ENCODE data around the gene COX8C. TPM values are rescaled to one million over a fixed set of nuclear protein-coding genes. Genes with fewer than 3 reads are reported as not detected.

Gene COX8C
- polyA plus RNA-seq, 1 of the 3 experiments (the other 2 are of a cell fraction) = not detected

DNA sequence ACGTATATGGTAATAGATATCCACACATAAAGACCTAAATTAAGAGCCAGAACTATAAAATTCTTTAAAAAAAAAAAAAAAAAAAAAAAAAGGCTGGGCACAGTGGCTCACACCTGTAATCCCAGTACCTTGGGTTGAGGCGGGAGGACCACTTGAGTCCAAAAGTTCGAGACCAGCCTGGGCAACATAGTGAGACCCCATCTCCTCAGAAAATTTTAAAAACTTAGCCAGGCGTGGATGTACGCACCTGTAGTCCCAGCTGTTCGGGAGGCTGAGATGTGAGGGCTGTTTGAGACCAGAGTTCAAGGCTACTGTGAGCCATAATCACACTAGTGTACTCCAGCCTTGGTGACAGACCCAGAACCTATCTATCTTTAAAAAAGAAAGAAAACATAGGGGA is 18.4 kb upstream of the COX8C start:
- H3K36me3 ChIP-seq (replicated peaks in 1 of 2; ENCODE audit: control insufficient read depth in 1 of 2, insufficient read depth in 2 of 2, low read length in 1 of 2) = peaks cover 0 to 9% of the 10 kb centered on the region in 2 experiments
- H2AFZ ChIP-seq (ENCODE audit: low read depth) = no peak overlapping the region
- H3K9ac ChIP-seq = no peak overlapping the region
- peaks cover 70% of the 10 kb centered on the region for H4K20me1 ChIP-seq (ENCODE audit: insufficient read depth)
- ChIA-PET CTCF (no interaction called here), POLR2A (no interaction called here)
- peaks cover 0 to 11% of the 10 kb centered on the region in 2 experiments; a peak in 3 of 4 replicates for H3K4me1 ChIP-seq (ENCODE audit: control insufficient read depth in 1 of 2, insufficient read depth in 2 of 2, low read depth in 1 of 2, low read length in 1 of 2)
- 91% methylated on average over 6 of the region's 6 CpGs for WGBS (ENCODE audit: low lambda C conversion rate)
- DNase-seq = no peak
- H3K27ac ChIP-seq (ENCODE audit: low read depth in 2 of 2, low read length in 1 of 2) = no peak overlapping the region
- no peaks in the 10 kb centered on the region for H3K27me3 ChIP-seq (ENCODE audit: insufficient read depth)
- TF ChIP-seq, protein P1, sequence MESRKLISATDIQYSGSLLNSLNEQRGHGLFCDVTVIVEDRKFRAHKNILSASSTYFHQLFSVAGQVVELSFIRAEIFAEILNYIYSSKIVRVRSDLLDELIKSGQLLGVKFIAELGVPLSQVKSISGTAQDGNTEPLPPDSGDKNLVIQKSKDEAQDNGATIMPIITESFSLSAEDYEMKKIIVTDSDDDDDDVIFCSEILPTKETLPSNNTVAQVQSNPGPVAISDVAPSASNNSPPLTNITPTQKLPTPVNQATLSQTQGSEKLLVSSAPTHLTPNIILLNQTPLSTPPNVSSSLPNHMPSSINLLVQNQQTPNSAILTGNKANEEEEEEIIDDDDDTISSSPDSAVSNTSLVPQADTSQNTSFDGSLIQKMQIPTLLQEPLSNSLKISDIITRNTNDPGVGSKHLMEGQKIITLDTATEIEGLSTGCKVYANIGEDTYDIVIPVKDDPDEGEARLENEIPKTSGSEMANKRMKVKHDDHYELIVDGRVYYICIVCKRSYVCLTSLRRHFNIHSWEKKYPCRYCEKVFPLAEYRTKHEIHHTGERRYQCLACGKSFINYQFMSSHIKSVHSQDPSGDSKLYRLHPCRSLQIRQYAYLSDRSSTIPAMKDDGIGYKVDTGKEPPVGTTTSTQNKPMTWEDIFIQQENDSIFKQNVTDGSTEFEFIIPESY (IDR thresholded peaks at IDR 0.05; ENCODE audit: borderline replicate concordance, low read depth) = no peak
- TF ChIP-seq CHD2 (IDR thresholded peaks at IDR 0.05; ENCODE audit: low read length, partially characterized antibody) (no peak), GATA2 (CRISPR knock-in tag; IDR thresholded peaks at IDR 0.05) (no peak), FOXM1 (IDR thresholded peaks at IDR 0.05; ENCODE audit: low read depth) (no peak), RAD21 (IDR thresholded peaks at IDR 0.05; ENCODE audit: low read length) (no peak), EP300 (IDR thresholded peaks at IDR 0.05; ENCODE audit: borderline replicate concordance in 1 of 2, low read depth in 1 of 2, low read length in 1 of 2) (no peak), SIN3A (IDR thresholded peaks at IDR 0.05; ENCODE audit: borderline replicate concordance, low read depth, low read length) (no peak), JUND (IDR thresholded peaks at IDR 0.05) (no peak), YY1 (IDR thresholded peaks at IDR 0.05; ENCODE audit: low read depth) (no peak), RFX5 (IDR thresholded peaks at IDR 0.05; ENCODE audit: low read length) (no peak), MEF2A (IDR thresholded peaks at IDR 0.05; ENCODE audit: borderline replicate concordance, low read depth) (no peak), FOSL2 (IDR thresholded peaks at IDR 0.05; ENCODE audit: borderline replicate concordance, low read depth) (no peak)
- TF ChIP-seq, protein P2, sequence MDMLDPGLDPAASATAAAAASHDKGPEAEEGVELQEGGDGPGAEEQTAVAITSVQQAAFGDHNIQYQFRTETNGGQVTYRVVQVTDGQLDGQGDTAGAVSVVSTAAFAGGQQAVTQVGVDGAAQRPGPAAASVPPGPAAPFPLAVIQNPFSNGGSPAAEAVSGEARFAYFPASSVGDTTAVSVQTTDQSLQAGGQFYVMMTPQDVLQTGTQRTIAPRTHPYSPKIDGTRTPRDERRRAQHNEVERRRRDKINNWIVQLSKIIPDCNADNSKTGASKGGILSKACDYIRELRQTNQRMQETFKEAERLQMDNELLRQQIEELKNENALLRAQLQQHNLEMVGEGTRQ (IDR thresholded peaks at IDR 0.05; ENCODE audit: borderline replicate concordance, low read depth, low read length) = no peak
- TF ChIP-seq, protein P3, sequence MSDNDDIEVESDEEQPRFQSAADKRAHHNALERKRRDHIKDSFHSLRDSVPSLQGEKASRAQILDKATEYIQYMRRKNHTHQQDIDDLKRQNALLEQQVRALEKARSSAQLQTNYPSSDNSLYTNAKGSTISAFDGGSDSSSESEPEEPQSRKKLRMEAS (IDR thresholded peaks at IDR 0.05; ENCODE audit: low read depth) = no peak
- no peaks in the 10 kb centered on the region for H3K9me3 ChIP-seq
- H3F3A ChIP-seq (replicated peaks; ENCODE audit: insufficient read depth) = no peaks in the 10 kb centered on the region
- H3K4me2 ChIP-seq = no peak overlapping the region
- peaks cover 92% of the 10 kb centered on the region for H3K79me2 ChIP-seq (ENCODE audit: insufficient read depth)
- no peak overlapping the region for H3K4me3 ChIP-seq (ENCODE audit: low read depth in 2 of 2, low read length in 1 of 2)
- no peaks in the 10 kb centered on the region for H3K9me2 ChIP-seq

DNA sequence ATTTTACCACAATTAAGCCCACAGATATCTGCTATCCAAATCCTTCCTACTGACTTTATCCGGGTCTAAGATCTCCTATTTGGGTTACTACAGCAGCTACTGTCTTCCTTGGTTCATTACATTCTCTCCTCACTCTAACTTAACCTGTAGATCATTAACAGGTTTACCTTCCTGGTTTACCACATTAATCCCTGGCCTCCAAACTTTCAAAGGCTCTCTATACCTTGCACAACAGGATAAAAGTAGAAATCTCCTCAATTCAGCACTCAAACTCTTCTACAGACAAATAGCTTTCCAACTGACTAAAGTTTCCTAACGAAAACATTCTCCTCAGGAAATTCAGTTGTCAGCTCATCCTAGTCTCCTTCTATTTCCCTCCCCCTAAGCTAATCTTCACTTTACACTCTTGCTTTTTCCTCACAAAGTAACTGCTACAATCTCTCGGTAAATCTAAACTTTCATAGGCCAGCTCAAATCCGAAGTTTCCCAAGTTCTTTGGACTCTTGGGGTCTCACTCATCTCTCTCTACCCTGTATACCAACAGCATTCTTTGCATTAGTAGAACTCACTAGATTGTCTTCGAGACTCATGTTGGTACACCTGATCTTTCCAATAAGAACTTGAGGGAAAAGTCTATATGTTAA is 16.9 kb upstream of the COX8C start:
- Histone ChIP-seq H3K4me1 (ENCODE audit: control insufficient read depth in 1 of 2, insufficient read depth in 2 of 2, low read depth in 1 of 2, low read length in 1 of 2) (peaks cover 0 to 19% of the 10 kb centered on the region in 2 experiments; a peak in 3 of 4 replicates), H3F3A (replicated peaks; ENCODE audit: insufficient read depth) (no peaks in the 10 kb centered on the region), H4K20me1 (ENCODE audit: insufficient read depth) (peaks cover 56% of the 10 kb centered on the region), H3K79me2 (ENCODE audit: insufficient read depth) (peaks cover 77% of the 10 kb centered on the region), H3K9me3 (no peaks in the 10 kb centered on the region), H3K4me3 (ENCODE audit: low read depth in 2 of 2, low read length in 1 of 2) (no peak overlapping the region), H2AFZ (ENCODE audit: low read depth) (no peak overlapping the region), H3K36me3 (replicated peaks in 1 of 2; ENCODE audit: control insufficient read depth in 1 of 2, insufficient read depth in 2 of 2, low read length in 1 of 2) (no peaks in the 10 kb centered on the region), H3K9me2 (no peaks in the 10 kb centered on the region), H3K27me3 (ENCODE audit: insufficient read depth) (no peaks in the 10 kb centered on the region), H3K4me2 (0 out of 2 replicates have a peak overlapping the region, but pooled peaks have one; percentile 89), H3K27ac (ENCODE audit: low read depth in 2 of 2, low read length in 1 of 2) (no peak overlapping the region), H3K9ac (no peak overlapping the region)
- POLR2A ChIA-PET = interaction anchor here (0.7 kb wide), 1 partner anchor 113 kb away, joined by 3 read pairs; no protein-coding TSS in a partner anchor
- WGBS (ENCODE audit: low lambda C conversion rate) = 73% methylated on average over 5 of the region's 5 CpGs
- CTCF ChIA-PET = no interaction called here
- DNase-seq = no peak
- TF ChIP-seq, protein P1 (IDR thresholded peaks at IDR 0.05; ENCODE audit: borderline replicate concordance, low read depth) = no peak
- TF ChIP-seq, protein P4, sequence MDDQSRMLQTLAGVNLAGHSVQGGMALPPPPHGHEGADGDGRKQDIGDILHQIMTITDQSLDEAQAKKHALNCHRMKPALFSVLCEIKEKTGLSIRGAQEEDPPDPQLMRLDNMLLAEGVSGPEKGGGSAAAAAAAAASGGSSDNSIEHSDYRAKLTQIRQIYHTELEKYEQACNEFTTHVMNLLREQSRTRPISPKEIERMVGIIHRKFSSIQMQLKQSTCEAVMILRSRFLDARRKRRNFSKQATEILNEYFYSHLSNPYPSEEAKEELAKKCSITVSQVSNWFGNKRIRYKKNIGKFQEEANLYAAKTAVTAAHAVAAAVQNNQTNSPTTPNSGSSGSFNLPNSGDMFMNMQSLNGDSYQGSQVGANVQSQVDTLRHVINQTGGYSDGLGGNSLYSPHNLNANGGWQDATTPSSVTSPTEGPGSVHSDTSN (IDR thresholded peaks at IDR 0.05) = no peak
- TF ChIP-seq, protein P3 (IDR thresholded peaks at IDR 0.05; ENCODE audit: low read depth) = no peak
- TF ChIP-seq RXRA (IDR thresholded peaks at IDR 0.05; ENCODE audit: borderline replicate concordance, low read depth) (no peak), TCF12 (IDR thresholded peaks at IDR 0.05) (no peak), SMC3 (IDR thresholded peaks at IDR 0.05; ENCODE audit: low read depth, low read length) (no peak), CHD2 (IDR thresholded peaks at IDR 0.05; ENCODE audit: low read length, partially characterized antibody) (no peak), FOXM1 (IDR thresholded peaks at IDR 0.05; ENCODE audit: low read depth) (no peak), MXI1 (IDR thresholded peaks at IDR 0.05; ENCODE audit: low read depth, low read length) (no peak), JUND (IDR thresholded peaks at IDR 0.05) (no peak), TEAD4 (IDR thresholded peaks at IDR 0.05; ENCODE audit: borderline replicate concordance, insufficient read depth) (no peak), EP300 (IDR thresholded peaks at IDR 0.05; ENCODE audit: borderline replicate concordance in 1 of 2, low read depth in 1 of 2, low read length in 1 of 2) (no peak), FOXJ3 (CRISPR knock-in tag; IDR thresholded peaks at IDR 0.05) (no peak)
